GM23338 (cell line): ENCODE measurements around the gene EML1. TPM values are rescaled to one million over a fixed set of nuclear protein-coding genes. Genes with fewer than 3 reads are reported as not detected.

Experiments used
- ATAC-seq: fragments of 200-7000 bp; cut with Tn5 transposase; 3 replicates; pipeline ENCODE4 v1.9.1; 2020
- DNase-seq: peaks from one replicate; pipeline ENCODE4 v3.0.0-alpha.2; 2015; ENCODE audit warnings: low spot score
- H2AFZ ChIP-seq: fragments of 200-600 bp; sonication (generic); 2 replicates; pipeline ENCODE4 v1.8.0; 2016; ENCODE audit warnings: antibody characterized with exemption, mild to moderate bottlenecking, moderate library complexity
- H3F3A ChIP-seq: fragments of 200-600 bp; sonication (generic); replicated peaks from 2 replicates; pipeline ENCODE4 v1.8.0; 2017; ENCODE audit warnings: antibody characterized with exemption, mixed run types, low read depth
- H3K27ac ChIP-seq: fragments of 200-600 bp; sonication (generic); 2 replicates; pipeline ENCODE4 v1.6.1; 2016; ENCODE audit warnings: low read depth
- H3K27me3 ChIP-seq: fragments of 200-600 bp; sonication (generic); 2 replicates; pipeline ENCODE4 v1.8.0; 2016; ENCODE audit warnings: mild to moderate bottlenecking, mixed run types, moderate library complexity; ENCODE audit not compliant: insufficient read depth
- H3K36me3 ChIP-seq: fragments of 200-600 bp; sonication (generic); 2 replicates; pipeline ENCODE4 v1.8.0; 2016; ENCODE audit warnings: mild to moderate bottlenecking; ENCODE audit not compliant: insufficient read depth
- H3K4me1 ChIP-seq: fragments of 200-600 bp; sonication (generic); 2 replicates; pipeline ENCODE4 v1.8.0; 2016; ENCODE audit warnings: mild to moderate bottlenecking, moderate library complexity; ENCODE audit not compliant: insufficient read depth
- H3K4me2 ChIP-seq: fragments of 200-600 bp; sonication (generic); 2 replicates; pipeline ENCODE4 v1.7.1; 2017; ENCODE audit warnings: mixed run types
- H3K4me3 ChIP-seq: fragments of 200-600 bp; sonication (generic); 2 replicates; pipeline ENCODE4 v1.6.1; 2016; ENCODE audit warnings: mixed run types
- H3K79me2 ChIP-seq: fragments of 200-600 bp; sonication (generic); replicated peaks from 2 replicates; pipeline ENCODE4 v1.8.0; 2017; ENCODE audit warnings: mild to moderate bottlenecking; ENCODE audit not compliant: insufficient read depth
- H3K9me2 ChIP-seq: fragments of 200-600 bp; sonication (generic); 2 replicates; pipeline ENCODE4 v1.8.0; 2017; ENCODE audit not compliant: insufficient read depth
- H4K20me1 ChIP-seq: fragments of 200-600 bp; sonication (generic); replicated peaks from 2 replicates; pipeline ENCODE4 v1.8.0; 2017; ENCODE audit warnings: mild to moderate bottlenecking; ENCODE audit not compliant: insufficient read depth
- H3K27ac Mint-ChIP-seq: 2 replicates; pipeline ENCODE4 v1.8.0; 2020; ENCODE audit warnings: inconsistent platforms, mild to moderate bottlenecking, moderate library complexity, mixed read lengths
- H3K27me3 Mint-ChIP-seq: 3 replicates; pipeline ENCODE4 v1.8.0; 2022; ENCODE audit warnings: low read depth, mild to moderate bottlenecking, moderate library complexity, mixed read lengths, inconsistent platforms; ENCODE audit not compliant: insufficient read depth, poor library complexity
- H3K36me3 Mint-ChIP-seq: 3 replicates; pipeline ENCODE4 v1.8.0; 2021; ENCODE audit warnings: low read depth, mild to moderate bottlenecking, inconsistent platforms, moderate library complexity, mixed read lengths
- H3K4me1 Mint-ChIP-seq: 3 replicates; pipeline ENCODE4 v1.8.0; 2020; ENCODE audit warnings: mild to moderate bottlenecking, inconsistent platforms, mixed read lengths
- H3K4me3 Mint-ChIP-seq: 3 replicates; pipeline ENCODE4 v1.8.0; 2021; ENCODE audit warnings: moderate library complexity, mild to moderate bottlenecking, inconsistent platforms, mixed read lengths
- H3K9me3 Mint-ChIP-seq: 3 replicates; pipeline ENCODE4 v1.8.0; 2020; ENCODE audit warnings: moderate library complexity, mild to moderate bottlenecking, inconsistent platforms, mixed read lengths
- CREB1 ChIP-seq: fragments of 250-450 bp; sonication (Bioruptor Pico); IDR thresholded peaks from 2 replicates; pipeline ENCODE4 v1.5.0; 2020; ENCODE audit warnings: low read depth, mild to moderate bottlenecking, moderate library complexity
- EZH2phosphoT487 ChIP-seq: fragments of 200-600 bp; sonication (generic); IDR thresholded peaks from one replicate; pipeline ENCODE4 v1.8.1; 2018; ENCODE audit warnings: antibody characterized with exemption; ENCODE audit not compliant: unreplicated experiment
- NANOG ChIP-seq: IDR thresholded peaks from 2 replicates; pipeline ENCODE4 v1.6.1; 2016; ENCODE audit warnings: antibody characterized with exemption, borderline replicate concordance
- POLR2AphosphoS5 ChIP-seq: IDR thresholded peaks from 2 replicates; pipeline ENCODE4 v1.6.1; 2016; ENCODE audit warnings: antibody characterized with exemption, low read depth
- STAT1 ChIP-seq: IDR thresholded peaks from one replicate; pipeline ENCODE4 v1.6.1; 2016; ENCODE audit warnings: antibody characterized with exemption; ENCODE audit not compliant: unreplicated experiment
- ZNF114 ChIP-seq: fragments of 250-450 bp; sonication (Bioruptor Pico); IDR thresholded peaks from 2 replicates; pipeline ENCODE4 v1.5.0; 2020; ENCODE audit warnings: mild to moderate bottlenecking, moderate library complexity
- ZNF331 ChIP-seq: fragments of 250-450 bp; sonication (Bioruptor Pico); IDR thresholded peaks from 2 replicates; pipeline ENCODE4 v1.5.0; 2020; ENCODE audit warnings: low read depth, mild to moderate bottlenecking, moderate library complexity
- polyA plus RNA-seq: library from polyadenylated mRNA; unstranded; fragments of >200 nt; fragmentation: Nextera tagmentation; extraction: Ambion mirVana; gene quantifications from 2 replicates; pipeline ENCODE4 v1.2.1, GENCODE V29; 2016
- total RNA-seq: library from RNA; depleted of rRNA; stranded (reverse); fragments of >200 nt; shearing (Covaris generic); gene quantifications from 2 replicates; pipeline ENCODE4 v1.2.3, GENCODE V29; 2014
- TF ChIP-seq, protein P1 (sequence below), 2 experiments: fragments of 200-600 bp in 1 of 2; sonication (generic) in 1 of 2; conservative IDR thresholded peaks; 2 replicates each; pipeline versions ENCODE4 v1.5.1 to v1.6.1; 2016 to 2017; ENCODE audit warnings: antibody characterized with exemption in 2 of 2, low read depth in 2 of 2, mild to moderate bottlenecking in 2 of 2, moderate library complexity in 1 of 2
- TF ChIP-seq, protein P2 (sequence below): IDR thresholded peaks from 2 replicates; pipeline ENCODE4 v1.6.1; 2016; ENCODE audit warnings: antibody characterized with exemption
- TF ChIP-seq, protein P3 (sequence below): IDR thresholded peaks from one replicate; pipeline ENCODE4 v1.6.1; 2018; ENCODE audit warnings: antibody characterized with exemption; ENCODE audit not compliant: unreplicated experiment

The EML1 gene
- total and polyA plus RNA-seq, 2 experiments from 2014 or later: 7.0 to 18.1 TPM

DNA sequence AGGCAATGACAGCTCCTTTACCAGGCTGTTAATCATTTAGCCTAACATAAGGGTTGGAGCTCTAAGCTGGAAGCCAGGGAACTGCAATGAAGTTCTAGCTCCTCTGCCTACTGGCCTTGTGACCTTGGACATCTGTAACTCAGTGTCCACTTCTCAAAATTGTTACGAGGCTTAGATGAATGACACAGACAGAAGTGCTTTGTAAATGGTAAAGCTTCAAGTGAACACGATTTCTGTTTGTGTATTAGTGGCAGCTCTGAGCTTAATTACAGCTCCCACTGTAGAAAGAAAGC, 122.8 kb downstream of the EML1 start:
- H2AFZ ChIP-seq: no peak overlapping the region
- H3K4me2 ChIP-seq: no peak overlapping the region
- H3K79me2 ChIP-seq: no peaks in the 10 kb centered on the region
- no peaks in the 10 kb centered on the region for H3F3A ChIP-seq
- Mint-ChIP-seq H3K4me1 (peaks cover 7% of the 10 kb centered on the region), H3K36me3 (no peaks in the 10 kb centered on the region), H3K27me3 (peaks cover 6% of the 10 kb centered on the region), H3K9me3 (no peaks in the 10 kb centered on the region; the same call in 2 of the 3 replicates), H3K4me3 (no peak overlapping the region), H3K27ac (no peak overlapping the region)
- no peak for DNase-seq
- no peaks in the 10 kb centered on the region for H3K36me3 ChIP-seq
- TF ChIP-seq ZNF331 (CRISPR knock-in tag): no peak
- TF ChIP-seq ZNF114 (CRISPR knock-in tag): no peak
- TF ChIP-seq, protein P1, sequence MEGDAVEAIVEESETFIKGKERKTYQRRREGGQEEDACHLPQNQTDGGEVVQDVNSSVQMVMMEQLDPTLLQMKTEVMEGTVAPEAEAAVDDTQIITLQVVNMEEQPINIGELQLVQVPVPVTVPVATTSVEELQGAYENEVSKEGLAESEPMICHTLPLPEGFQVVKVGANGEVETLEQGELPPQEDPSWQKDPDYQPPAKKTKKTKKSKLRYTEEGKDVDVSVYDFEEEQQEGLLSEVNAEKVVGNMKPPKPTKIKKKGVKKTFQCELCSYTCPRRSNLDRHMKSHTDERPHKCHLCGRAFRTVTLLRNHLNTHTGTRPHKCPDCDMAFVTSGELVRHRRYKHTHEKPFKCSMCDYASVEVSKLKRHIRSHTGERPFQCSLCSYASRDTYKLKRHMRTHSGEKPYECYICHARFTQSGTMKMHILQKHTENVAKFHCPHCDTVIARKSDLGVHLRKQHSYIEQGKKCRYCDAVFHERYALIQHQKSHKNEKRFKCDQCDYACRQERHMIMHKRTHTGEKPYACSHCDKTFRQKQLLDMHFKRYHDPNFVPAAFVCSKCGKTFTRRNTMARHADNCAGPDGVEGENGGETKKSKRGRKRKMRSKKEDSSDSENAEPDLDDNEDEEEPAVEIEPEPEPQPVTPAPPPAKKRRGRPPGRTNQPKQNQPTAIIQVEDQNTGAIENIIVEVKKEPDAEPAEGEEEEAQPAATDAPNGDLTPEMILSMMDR (conservative IDR thresholded peaks at IDR 0.05; ENCODE audit: low read depth in 2 of 2): no peak
- TF ChIP-seq, protein P2, sequence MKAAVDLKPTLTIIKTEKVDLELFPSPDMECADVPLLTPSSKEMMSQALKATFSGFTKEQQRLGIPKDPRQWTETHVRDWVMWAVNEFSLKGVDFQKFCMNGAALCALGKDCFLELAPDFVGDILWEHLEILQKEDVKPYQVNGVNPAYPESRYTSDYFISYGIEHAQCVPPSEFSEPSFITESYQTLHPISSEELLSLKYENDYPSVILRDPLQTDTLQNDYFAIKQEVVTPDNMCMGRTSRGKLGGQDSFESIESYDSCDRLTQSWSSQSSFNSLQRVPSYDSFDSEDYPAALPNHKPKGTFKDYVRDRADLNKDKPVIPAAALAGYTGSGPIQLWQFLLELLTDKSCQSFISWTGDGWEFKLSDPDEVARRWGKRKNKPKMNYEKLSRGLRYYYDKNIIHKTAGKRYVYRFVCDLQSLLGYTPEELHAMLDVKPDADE: no peak
- TF ChIP-seq, protein P3, sequence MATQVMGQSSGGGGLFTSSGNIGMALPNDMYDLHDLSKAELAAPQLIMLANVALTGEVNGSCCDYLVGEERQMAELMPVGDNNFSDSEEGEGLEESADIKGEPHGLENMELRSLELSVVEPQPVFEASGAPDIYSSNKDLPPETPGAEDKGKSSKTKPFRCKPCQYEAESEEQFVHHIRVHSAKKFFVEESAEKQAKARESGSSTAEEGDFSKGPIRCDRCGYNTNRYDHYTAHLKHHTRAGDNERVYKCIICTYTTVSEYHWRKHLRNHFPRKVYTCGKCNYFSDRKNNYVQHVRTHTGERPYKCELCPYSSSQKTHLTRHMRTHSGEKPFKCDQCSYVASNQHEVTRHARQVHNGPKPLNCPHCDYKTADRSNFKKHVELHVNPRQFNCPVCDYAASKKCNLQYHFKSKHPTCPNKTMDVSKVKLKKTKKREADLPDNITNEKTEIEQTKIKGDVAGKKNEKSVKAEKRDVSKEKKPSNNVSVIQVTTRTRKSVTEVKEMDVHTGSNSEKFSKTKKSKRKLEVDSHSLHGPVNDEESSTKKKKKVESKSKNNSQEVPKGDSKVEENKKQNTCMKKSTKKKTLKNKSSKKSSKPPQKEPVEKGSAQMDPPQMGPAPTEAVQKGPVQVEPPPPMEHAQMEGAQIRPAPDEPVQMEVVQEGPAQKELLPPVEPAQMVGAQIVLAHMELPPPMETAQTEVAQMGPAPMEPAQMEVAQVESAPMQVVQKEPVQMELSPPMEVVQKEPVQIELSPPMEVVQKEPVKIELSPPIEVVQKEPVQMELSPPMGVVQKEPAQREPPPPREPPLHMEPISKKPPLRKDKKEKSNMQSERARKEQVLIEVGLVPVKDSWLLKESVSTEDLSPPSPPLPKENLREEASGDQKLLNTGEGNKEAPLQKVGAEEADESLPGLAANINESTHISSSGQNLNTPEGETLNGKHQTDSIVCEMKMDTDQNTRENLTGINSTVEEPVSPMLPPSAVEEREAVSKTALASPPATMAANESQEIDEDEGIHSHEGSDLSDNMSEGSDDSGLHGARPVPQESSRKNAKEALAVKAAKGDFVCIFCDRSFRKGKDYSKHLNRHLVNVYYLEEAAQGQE: no peak
- no peak for TF ChIP-seq STAT1
- H3K27me3 ChIP-seq: no peaks in the 10 kb centered on the region
- no peak overlapping the region for H3K4me3 ChIP-seq
- no peak overlapping the region for H3K27ac ChIP-seq
- no peaks in the 10 kb centered on the region for H4K20me1 ChIP-seq
- H3K4me1 ChIP-seq: no peaks in the 10 kb centered on the region
- no peak for ATAC-seq
- no peaks in the 10 kb centered on the region for H3K9me2 ChIP-seq

DNA sequence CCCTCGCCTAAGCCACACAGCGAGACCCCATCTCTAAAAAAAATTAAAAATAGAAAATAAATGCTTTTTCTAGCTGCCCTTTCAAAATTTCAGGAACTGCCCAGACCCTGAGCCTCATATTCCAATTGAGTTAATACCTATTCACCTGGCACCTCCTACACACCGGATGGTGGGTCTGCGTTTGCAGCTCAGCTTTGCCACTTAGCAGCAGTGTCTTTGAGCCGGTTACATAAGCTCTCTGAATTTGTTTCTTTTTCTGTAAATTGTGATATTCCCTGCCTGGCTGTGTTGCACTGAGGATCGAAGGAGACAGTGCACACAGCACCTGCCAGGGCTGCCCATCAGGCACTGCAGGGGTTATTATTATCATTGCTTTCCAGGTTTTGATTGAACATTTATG, 125.6 kb downstream of the EML1 start:
- Mint-ChIP-seq H3K27me3 (peaks cover 6% of the 10 kb centered on the region), H3K4me3 (no peak overlapping the region), H3K4me1 (peaks cover 7% of the 10 kb centered on the region), H3K9me3 (no peaks in the 10 kb centered on the region; the same call in 2 of the 3 replicates), H3K36me3 (peaks cover 9% of the 10 kb centered on the region; the same call in 2 of the 3 replicates), H3K27ac (no peak overlapping the region)
- H3K79me2 ChIP-seq: no peaks in the 10 kb centered on the region
- TF ChIP-seq, protein P2: no peak
- TF ChIP-seq, protein P1 (conservative IDR thresholded peaks at IDR 0.05; ENCODE audit: low read depth in 2 of 2): no peak
- no peak for TF ChIP-seq ZNF331 (CRISPR knock-in tag)
- TF ChIP-seq EZH2phosphoT487: no peak
- TF ChIP-seq, protein P3: no peak
- no peak for TF ChIP-seq POLR2AphosphoS5
- TF ChIP-seq NANOG: no peak
- no peak for TF ChIP-seq ZNF114 (CRISPR knock-in tag)
- TF ChIP-seq CREB1 (CRISPR knock-in tag): no peak
- no peak overlapping the region for H3K27ac ChIP-seq
- no peak overlapping the region for H3K4me3 ChIP-seq
- H3K27me3 ChIP-seq: no peaks in the 10 kb centered on the region
- ATAC-seq (no peak), DNase-seq (no peak)
- H2AFZ ChIP-seq: no peak overlapping the region
- no peaks in the 10 kb centered on the region for H3K9me2 ChIP-seq
- H3F3A ChIP-seq: no peaks in the 10 kb centered on the region
- H3K4me1 ChIP-seq: no peaks in the 10 kb centered on the region
- H3K36me3 ChIP-seq: no peaks in the 10 kb centered on the region
- H4K20me1 ChIP-seq: no peaks in the 10 kb centered on the region
- no peak overlapping the region for H3K4me2 ChIP-seq
